ENCODE measurements around the gene UBE2A. TPM values are rescaled to one million over a fixed set of nuclear protein-coding genes. Genes with fewer than 3 reads are reported as not detected.

UBE2A gene
- total RNA-seq, 1 donor from 2014 or later: 68.2 TPM

DNA sequence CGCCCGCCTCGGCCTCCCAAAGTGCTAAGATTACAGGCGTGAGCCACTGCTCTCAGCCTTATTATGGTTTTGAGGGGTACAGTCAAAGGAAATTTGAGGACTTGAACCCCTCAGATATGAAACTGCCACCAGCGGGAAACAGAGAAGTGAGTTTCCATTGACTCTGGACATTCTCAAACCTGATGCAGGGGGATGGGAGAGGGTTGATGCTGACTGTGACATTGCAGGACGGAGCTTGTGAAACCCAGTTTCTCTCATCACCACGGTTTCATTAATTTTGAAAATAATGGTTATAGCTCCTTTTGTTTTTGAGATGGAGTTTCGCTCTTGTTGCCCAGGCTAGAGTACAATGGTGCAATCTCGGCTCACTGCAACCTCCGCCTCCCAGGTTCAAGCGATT lies 50.1 kb downstream of the UBE2A start:
- H3K4me3 Mint-ChIP-seq (ENCODE audit: unreplicated experiment): no peak overlapping the region

DNA sequence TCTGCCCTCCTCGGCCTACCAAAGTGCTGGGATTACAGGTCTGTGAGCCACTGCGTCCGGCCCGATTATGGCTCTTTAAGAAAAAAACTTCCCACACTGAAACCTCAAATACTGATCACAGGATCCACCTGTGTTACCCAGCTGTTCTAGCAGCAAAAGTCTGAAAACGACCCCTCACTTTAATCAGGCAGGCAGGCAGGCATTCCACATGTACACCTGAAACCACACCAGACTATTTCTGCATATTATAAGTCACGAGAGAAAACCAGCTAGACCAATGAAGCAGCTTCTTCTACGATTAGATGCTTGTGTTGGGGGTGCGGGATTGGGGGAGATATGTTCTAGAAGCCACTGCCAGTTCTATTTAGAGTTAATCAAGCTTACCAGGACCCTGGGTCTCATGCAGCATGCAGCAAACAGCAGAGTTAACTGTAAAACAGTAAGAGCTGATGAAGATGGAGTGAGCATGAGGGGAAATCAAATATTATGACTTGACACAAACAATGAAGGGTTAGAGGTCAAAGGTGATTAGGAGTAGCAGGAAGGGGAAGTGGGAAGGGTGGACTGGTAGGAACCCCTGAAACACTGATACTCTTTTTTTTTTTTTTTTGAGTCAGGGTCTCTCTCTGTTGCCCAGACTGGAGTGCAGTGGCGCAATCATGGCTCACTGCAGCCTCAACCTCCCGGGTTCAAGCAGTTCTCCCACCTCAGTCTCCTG lies 50.7 kb downstream of the UBE2A start:
- Mint-ChIP-seq H3K27ac (ENCODE audit: unreplicated experiment) (no peak overlapping the region), H3K9me3 (ENCODE audit: unreplicated experiment) (no peaks in the 10 kb centered on the region), H3K36me3 (ENCODE audit: unreplicated experiment) (peaks cover 10% of the 10 kb centered on the region), H3K4me1 (ENCODE audit: unreplicated experiment) (peaks cover 16% of the 10 kb centered on the region), H3K4me3 (ENCODE audit: unreplicated experiment) (no peak overlapping the region), H3K27me3 (ENCODE audit: unreplicated experiment) (no peaks in the 10 kb centered on the region)
- TF ChIP-seq, protein P1, sequence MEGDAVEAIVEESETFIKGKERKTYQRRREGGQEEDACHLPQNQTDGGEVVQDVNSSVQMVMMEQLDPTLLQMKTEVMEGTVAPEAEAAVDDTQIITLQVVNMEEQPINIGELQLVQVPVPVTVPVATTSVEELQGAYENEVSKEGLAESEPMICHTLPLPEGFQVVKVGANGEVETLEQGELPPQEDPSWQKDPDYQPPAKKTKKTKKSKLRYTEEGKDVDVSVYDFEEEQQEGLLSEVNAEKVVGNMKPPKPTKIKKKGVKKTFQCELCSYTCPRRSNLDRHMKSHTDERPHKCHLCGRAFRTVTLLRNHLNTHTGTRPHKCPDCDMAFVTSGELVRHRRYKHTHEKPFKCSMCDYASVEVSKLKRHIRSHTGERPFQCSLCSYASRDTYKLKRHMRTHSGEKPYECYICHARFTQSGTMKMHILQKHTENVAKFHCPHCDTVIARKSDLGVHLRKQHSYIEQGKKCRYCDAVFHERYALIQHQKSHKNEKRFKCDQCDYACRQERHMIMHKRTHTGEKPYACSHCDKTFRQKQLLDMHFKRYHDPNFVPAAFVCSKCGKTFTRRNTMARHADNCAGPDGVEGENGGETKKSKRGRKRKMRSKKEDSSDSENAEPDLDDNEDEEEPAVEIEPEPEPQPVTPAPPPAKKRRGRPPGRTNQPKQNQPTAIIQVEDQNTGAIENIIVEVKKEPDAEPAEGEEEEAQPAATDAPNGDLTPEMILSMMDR (IDR thresholded peaks at IDR 0.05): no peak
- DNase-seq (ENCODE audit: extremely low spot score, unreplicated experiment): no peak

More for the DNA sequence above, 50.1 kb downstream of the UBE2A start:
- peaks cover 21% of the 10 kb centered on the region for H3K4me1 Mint-ChIP-seq (ENCODE audit: unreplicated experiment)
- H3K9me3 Mint-ChIP-seq (ENCODE audit: unreplicated experiment): no peaks in the 10 kb centered on the region
- no peaks in the 10 kb centered on the region for H3K27me3 Mint-ChIP-seq (ENCODE audit: unreplicated experiment)
- H3K36me3 Mint-ChIP-seq (ENCODE audit: unreplicated experiment): peaks cover 9% of the 10 kb centered on the region
- TF ChIP-seq, protein P1 (IDR thresholded peaks at IDR 0.05): no peak
- H3K27ac Mint-ChIP-seq (ENCODE audit: unreplicated experiment): peak overlapping the region; percentile 18
- DNase-seq (ENCODE audit: extremely low spot score, unreplicated experiment): no peak

DNA sequence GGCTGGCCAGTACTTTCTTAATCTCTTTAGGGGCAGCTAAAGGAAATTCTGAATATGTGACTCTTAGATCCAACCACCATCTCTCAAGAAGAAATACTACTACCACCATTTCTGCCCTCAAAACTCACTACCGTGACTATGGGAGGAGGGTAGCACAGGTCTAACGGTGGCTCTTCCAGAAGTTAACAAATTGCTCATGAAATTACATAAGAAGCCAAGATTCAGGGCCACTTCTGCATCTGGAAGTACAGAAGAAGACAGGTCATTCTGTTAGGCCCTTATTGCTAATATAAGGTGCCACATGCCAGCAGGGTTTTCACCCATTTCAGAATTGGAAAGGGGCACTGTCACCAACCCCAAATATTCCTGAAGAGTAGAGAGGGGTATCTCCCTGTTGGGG lies 51.5 kb downstream of the UBE2A start:
- TF ChIP-seq, protein P1 (IDR thresholded peaks at IDR 0.05): no peak
- H3K27me3 Mint-ChIP-seq (ENCODE audit: unreplicated experiment): no peaks in the 10 kb centered on the region
- no peak overlapping the region for H3K4me3 Mint-ChIP-seq (ENCODE audit: unreplicated experiment)
- no peak for DNase-seq (ENCODE audit: extremely low spot score, unreplicated experiment)
- no peak overlapping the region for H3K27ac Mint-ChIP-seq (ENCODE audit: unreplicated experiment)
- H3K9me3 Mint-ChIP-seq (ENCODE audit: unreplicated experiment): no peaks in the 10 kb centered on the region
- peaks cover 10% of the 10 kb centered on the region for H3K36me3 Mint-ChIP-seq (ENCODE audit: unreplicated experiment)
- peaks cover 16% of the 10 kb centered on the region for H3K4me1 Mint-ChIP-seq (ENCODE audit: unreplicated experiment)

Other genes starting within 250 kb of the UBE2A start
- gene SLC25A43, start 175.2 kb upstream of the UBE2A start, total RNA-seq: 10.8 and 13.9 TPM in 2 replicates
- 245 TPM in 2 replicates for gene SLC25A5, start 106.1 kb upstream of the UBE2A start, total RNA-seq
- gene STEEP1, start 9.2 kb upstream of the UBE2A start, total RNA-seq: 26.0 and 26.2 TPM in 2 replicates
- gene NKRF, start 31.9 kb downstream of the UBE2A start, total RNA-seq: 10.3 and 10.6 TPM in 2 replicates
- 53.8 and 56.2 TPM in 2 replicates for gene SEPTIN6, start 118.6 kb downstream of the UBE2A start, total RNA-seq
- gene SOWAHD, start 184.0 kb downstream of the UBE2A start, total RNA-seq: 1.1 and 1.5 TPM in 2 replicates
- 1,616 and 1,617 TPM in 2 replicates for gene RPL39, start 217.1 kb downstream of the UBE2A start, total RNA-seq

Measured in osteocyte (in vitro differentiated cells).